Loucy (cell line): ENCODE data around the gene KCNT2.

ENCODE experiments used
- H2AFZ ChIP-seq: fragments of 200-600 bp; sonication (generic); 2 replicates; pipeline ENCODE4 v1.6.0; 2016; ENCODE audit warnings: antibody characterized with exemption, mild to moderate bottlenecking, low read length, moderate library complexity
- H3F3A ChIP-seq: fragments of 200-600 bp; 2 replicates; pipeline ENCODE4 v1.6.0; 2016; ENCODE audit warnings: antibody characterized with exemption, low read depth, mild to moderate bottlenecking
- H3K27me3 ChIP-seq: fragments of 200-600 bp; sonication (generic); 2 replicates; pipeline ENCODE4 v1.6.1; 2014; ENCODE audit warnings: low read length, mild to moderate bottlenecking; ENCODE audit not compliant: insufficient read depth, poor library complexity, severe bottlenecking
- H3K36me3 ChIP-seq: fragments of 200-600 bp; sonication (generic); 2 replicates; pipeline ENCODE4 v1.6.1; 2016; ENCODE audit warnings: low read length; ENCODE audit not compliant: insufficient read depth
- H3K4me1 ChIP-seq: fragments of 200-600 bp; sonication (generic); 2 replicates; pipeline ENCODE4 v1.5.1; 2014; ENCODE audit warnings: low read length, mild to moderate bottlenecking; ENCODE audit not compliant: insufficient read depth, poor library complexity, severe bottlenecking
- H3K4me2 ChIP-seq: fragments of 200-600 bp; sonication (generic); 2 replicates; pipeline ENCODE4 v1.6.0; 2014; ENCODE audit warnings: antibody characterized with exemption, low read length, low read depth, mild to moderate bottlenecking; ENCODE audit not compliant: poor library complexity, severe bottlenecking
- H3K4me3 ChIP-seq: fragments of 200-600 bp; sonication (generic); 2 replicates; pipeline ENCODE4 v1.5.1; 2014; ENCODE audit warnings: low read length, mild to moderate bottlenecking, mixed read lengths; ENCODE audit not compliant: poor library complexity, severe bottlenecking
- H3K79me2 ChIP-seq: fragments of 200-600 bp; sonication (generic); 2 replicates; pipeline ENCODE4 v1.6.1; 2014; ENCODE audit warnings: low read length; ENCODE audit not compliant: insufficient read depth
- H3K9ac ChIP-seq: fragments of 200-600 bp; sonication (generic); 2 replicates; pipeline ENCODE4 v1.6.0; 2014; ENCODE audit warnings: mild to moderate bottlenecking, low read depth, low read length, moderate library complexity; ENCODE audit not compliant: poor library complexity, severe bottlenecking
- H3K9me2 ChIP-seq: fragments of 200-600 bp; sonication (generic); replicated peaks from 2 replicates; pipeline ENCODE4 v1.6.1; 2016; ENCODE audit warnings: low read depth, low read length, mixed read lengths
- H3K9me3 ChIP-seq: fragments of 200-600 bp; sonication (generic); 2 replicates; pipeline ENCODE4 v1.6.1; 2014; ENCODE audit warnings: mild to moderate bottlenecking, antibody characterized with exemption, low read length, low read depth; ENCODE audit not compliant: insufficient read depth
- H4K20me1 ChIP-seq: fragments of 200-600 bp; sonication (generic); 2 replicates; pipeline ENCODE4 v1.6.0; 2014; ENCODE audit warnings: antibody characterized with exemption, low read length, mild to moderate bottlenecking; ENCODE audit not compliant: insufficient read depth, poor library complexity, severe bottlenecking
- CTCF ChIP-seq: fragments of 200-600 bp; sonication (generic); conservative IDR thresholded peaks from 2 replicates; pipeline ENCODE4 v1.5.1; 2014; ENCODE audit warnings: mild to moderate bottlenecking, antibody characterized with exemption, low read length
- EZH2phosphoT487 ChIP-seq: fragments of 200-600 bp; IDR thresholded peaks from 2 replicates; pipeline ENCODE4 v1.6.1; 2018; ENCODE audit warnings: antibody characterized with exemption, mild to moderate bottlenecking, moderate library complexity, borderline replicate concordance

KCNT2 gene

GRCh38 chr1:196306421-196306820 lies 301.8 kb downstream of the KCNT2 start:
- H3K9ac ChIP-seq, result no peak overlapping the region
- no peaks in the 10 kb centered on the region for H3F3A ChIP-seq
- no peaks in the 10 kb centered on the region for H4K20me1 ChIP-seq
- no peak overlapping the region for H3K4me2 ChIP-seq
- H3K27me3 ChIP-seq, result no peaks in the 10 kb centered on the region
- H3K4me3 ChIP-seq, result no peak overlapping the region
- no peaks in the 10 kb centered on the region for H3K9me2 ChIP-seq
- no peaks in the 10 kb centered on the region for H3K4me1 ChIP-seq
- TF ChIP-seq CTCF, result no peak
- TF ChIP-seq EZH2phosphoT487, result no peak
- no peaks in the 10 kb centered on the region for H3K36me3 ChIP-seq
- no peak overlapping the region for H2AFZ ChIP-seq
- no peaks in the 10 kb centered on the region for H3K9me3 ChIP-seq
- H3K79me2 ChIP-seq, result no peaks in the 10 kb centered on the region

DNA sequence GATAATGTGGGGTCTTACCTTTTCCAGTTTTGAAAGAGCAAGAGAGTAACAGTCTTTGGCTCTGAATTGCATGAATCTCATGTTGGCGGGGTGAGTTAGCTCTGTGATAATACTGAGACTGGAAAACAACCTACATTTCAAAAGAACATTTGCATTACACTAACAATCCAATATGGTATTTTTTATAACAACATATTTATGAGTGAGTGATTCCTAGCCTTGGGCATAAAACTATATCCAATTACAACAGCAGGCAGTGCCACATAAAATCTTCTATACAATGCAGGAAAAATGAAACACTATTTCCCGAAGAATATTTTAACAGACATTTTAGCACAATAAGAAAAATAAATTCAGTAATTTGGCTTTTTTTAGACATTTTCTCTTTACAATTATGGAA lies 303.0 kb downstream of the KCNT2 start:
- H3K9me3 ChIP-seq, result no peaks in the 10 kb centered on the region
- no peak overlapping the region for H3K4me2 ChIP-seq
- H3K36me3 ChIP-seq, result no peaks in the 10 kb centered on the region
- TF ChIP-seq CTCF (no peak), EZH2phosphoT487 (no peak)
- no peaks in the 10 kb centered on the region for H3K79me2 ChIP-seq
- H2AFZ ChIP-seq, result no peak overlapping the region
- H3K9me2 ChIP-seq, result no peaks in the 10 kb centered on the region
- H4K20me1 ChIP-seq, result no peaks in the 10 kb centered on the region
- no peak overlapping the region for H3K4me3 ChIP-seq
- H3K9ac ChIP-seq, result no peak overlapping the region
- no peaks in the 10 kb centered on the region for H3K4me1 ChIP-seq
- H3K27me3 ChIP-seq, result no peaks in the 10 kb centered on the region
- no peaks in the 10 kb centered on the region for H3F3A ChIP-seq

- no peak for TF ChIP-seq EZH2phosphoT487
- TF ChIP-seq CTCF, result no peak
Observed at GRCh38 chr1:196302981-196303380, 305.3 kb downstream of the KCNT2 start.

More at GRCh38 chr1:196302981-196303380, 305.3 kb downstream of the KCNT2 start:
- Histone ChIP-seq H2AFZ (no peak overlapping the region), H3K4me3 (no peak overlapping the region), H3K36me3 (no peaks in the 10 kb centered on the region), H3K9me3 (no peaks in the 10 kb centered on the region), H3K4me1 (no peaks in the 10 kb centered on the region), H3F3A (no peaks in the 10 kb centered on the region), H3K9ac (no peak overlapping the region), H3K4me2 (no peak overlapping the region), H3K79me2 (no peaks in the 10 kb centered on the region), H3K27me3 (no peaks in the 10 kb centered on the region), H4K20me1 (no peaks in the 10 kb centered on the region), H3K9me2 (no peaks in the 10 kb centered on the region)
